Endodermal cell (in vitro differentiated cells): ENCODE measurements around the gene RPS6KA2. TPM values are rescaled to one million over a fixed set of nuclear protein-coding genes. Genes with fewer than 3 reads are reported as not detected.

Experiments
- DNase-seq: peaks from one replicate; pipeline ENCODE4 v3.0.0-alpha.2; 2017
- H3K27ac ChIP-seq: 2 replicates; pipeline ENCODE4 v1.5.1; 2013; ENCODE audit warnings: mild to moderate bottlenecking, low read depth, low read length, moderate library complexity
- H3K27me3 ChIP-seq: 2 replicates; pipeline ENCODE4 v1.6.1; 2013; ENCODE audit warnings: mild to moderate bottlenecking, low read length, moderate library complexity; ENCODE audit not compliant: insufficient read depth, control insufficient read depth, poor library complexity, severe bottlenecking
- H3K36me3 ChIP-seq: 2 replicates; pipeline ENCODE4 v1.7.0; 2013; ENCODE audit warnings: mild to moderate bottlenecking, low read length, moderate library complexity; ENCODE audit not compliant: control insufficient read depth, insufficient read depth
- H3K4me1 ChIP-seq: one replicate; pipeline ENCODE4 v1.7.0; 2013; ENCODE audit warnings: low read length; ENCODE audit not compliant: control insufficient read depth, insufficient read depth
- H3K4me3 ChIP-seq: 2 replicates; pipeline ENCODE4 v1.5.1; 2013; ENCODE audit warnings: mild to moderate bottlenecking, low read length, moderate library complexity
- H3K9ac ChIP-seq: 2 replicates; pipeline ENCODE4 v1.6.1; 2013; ENCODE audit warnings: mild to moderate bottlenecking, low read length, moderate library complexity; ENCODE audit not compliant: poor library complexity, severe bottlenecking; ENCODE audit errors: extremely low read depth
- H3K9me3 ChIP-seq: 2 replicates; pipeline ENCODE4 v1.6.1; 2013; ENCODE audit warnings: mild to moderate bottlenecking, low read length, moderate library complexity; ENCODE audit not compliant: control insufficient read depth
- H3K27ac Mint-ChIP-seq: 2 replicates; pipeline ENCODE4 v1.8.0; 2020; ENCODE audit warnings: mixed read lengths
- H3K27me3 Mint-ChIP-seq: 2 replicates; pipeline ENCODE4 v1.8.0; 2021; ENCODE audit warnings: mild to moderate bottlenecking, mixed read lengths; ENCODE audit not compliant: insufficient read depth
- H3K36me3 Mint-ChIP-seq: 2 replicates; pipeline ENCODE4 v1.8.0; 2020; ENCODE audit warnings: low read depth, mixed read lengths
- H3K4me1 Mint-ChIP-seq: 2 replicates; pipeline ENCODE4 v1.8.0; 2020; ENCODE audit warnings: mixed read lengths
- H3K4me3 Mint-ChIP-seq: 2 replicates; pipeline ENCODE4 v1.8.0; 2020; ENCODE audit warnings: mild to moderate bottlenecking, moderate library complexity, mixed read lengths
- H3K9me3 Mint-ChIP-seq: 2 replicates; pipeline ENCODE4 v1.8.0; 2020; ENCODE audit warnings: mild to moderate bottlenecking, mixed read lengths
- CTCF ChIP-seq: fragments of 200-600 bp; sonication (generic); conservative IDR thresholded peaks from 2 replicates; pipeline ENCODE4 v1.5.0; 2021; ENCODE audit warnings: antibody characterized with exemption, mild to moderate bottlenecking
- WGBS, 2 experiments: methylation state at CpG; one replicate each; pipeline versions ENCODE4 v1.1.5 to v1.1.7; 2013; ENCODE audit warnings: missing lambda C conversion rate in 2 of 2, mixed read lengths in 1 of 2; ENCODE audit not compliant: insufficient coverage in 1 of 2, insufficient read length in 1 of 2; 5-methylcytosine and 5-hydroxymethylcytosine counted together
- total RNA-seq, 2 donors: library from RNA; stranded (reverse); fragmentation: NEBNext Ultra II Directional in 1 of 2; extraction: Animal tissue kit (Norgen Biotek cat#: 25700) in 1 of 2; gene quantifications; 2 replicates in 1 of 2; 3 replicates in 1 of 2; pipeline ENCODE4 v1.2.1, GENCODE V29; 2021

Gene RPS6KA2
- total RNA-seq, 2 donors from 2014 or later, result 17.9 to 23.9 TPM

GRCh38 chr6:166527849-166528248 is 99.2 kb downstream of the RPS6KA2 start:
- Histone ChIP-seq H3K36me3 (peaks cover 7% of the 10 kb centered on the region), H3K27ac (no peak overlapping the region), H3K9me3 (no peaks in the 10 kb centered on the region), H3K4me3 (no peak overlapping the region), H3K4me1 (no peaks in the 10 kb centered on the region), H3K27me3 (no peaks in the 10 kb centered on the region), H3K9ac (no peak overlapping the region)
- no peaks in the 10 kb centered on the region for H3K27me3 Mint-ChIP-seq
- 93 to 94% methylated on average over 3 to 4 of the region's 4 CpGs for WGBS, 2 experiments
- no peak overlapping the region for H3K4me3 Mint-ChIP-seq
- no peak for DNase-seq
- H3K27ac Mint-ChIP-seq, result no peak overlapping the region
- peaks cover 5% of the 10 kb centered on the region for H3K9me3 Mint-ChIP-seq
- no peaks in the 10 kb centered on the region for H3K4me1 Mint-ChIP-seq
- peaks cover 40% of the 10 kb centered on the region for H3K36me3 Mint-ChIP-seq
- TF ChIP-seq CTCF, result no peak

- Histone ChIP-seq H3K27me3 (no peaks in the 10 kb centered on the region), H3K27ac (no peak overlapping the region), H3K9me3 (no peaks in the 10 kb centered on the region), H3K4me3 (no peak overlapping the region), H3K4me1 (no peaks in the 10 kb centered on the region), H3K36me3 (peaks cover 7% of the 10 kb centered on the region), H3K9ac (no peak overlapping the region)
- Mint-ChIP-seq H3K36me3 (peaks cover 43% of the 10 kb centered on the region), H3K9me3 (peaks cover 5% of the 10 kb centered on the region), H3K27me3 (no peaks in the 10 kb centered on the region), H3K4me1 (no peaks in the 10 kb centered on the region), H3K4me3 (no peak overlapping the region), H3K27ac (no peak overlapping the region)
- no peak for DNase-seq
- TF ChIP-seq CTCF, result no peak
- WGBS, 2 experiments, result 86 to 89% methylated on average over 9 to 10 of the region's 10 CpGs
These were observed 100.1 kb downstream of the RPS6KA2 start for GRCh38 chr6:166526937-166527336.

GRCh38 chr6:166525567-166525966 is 101.5 kb downstream of the RPS6KA2 start:
- Mint-ChIP-seq H3K9me3 (peaks cover 5% of the 10 kb centered on the region), H3K4me3 (no peak overlapping the region), H3K36me3 (peaks cover 50% of the 10 kb centered on the region), H3K4me1 (no peaks in the 10 kb centered on the region), H3K27ac (no peak overlapping the region), H3K27me3 (no peaks in the 10 kb centered on the region)
- Histone ChIP-seq H3K4me3 (no peak overlapping the region), H3K9ac (no peak overlapping the region), H3K27me3 (no peaks in the 10 kb centered on the region), H3K36me3 (peaks cover 7% of the 10 kb centered on the region), H3K4me1 (no peaks in the 10 kb centered on the region), H3K27ac (no peak overlapping the region), H3K9me3 (no peaks in the 10 kb centered on the region)
- DNase-seq, result no peak
- WGBS, 2 experiments, result 79 to 86% methylated on average over 7 to 9 of the region's 9 CpGs
- no peak for TF ChIP-seq CTCF
